HEK293T (cell line): ENCODE measurements around the gene ENDOD1.

Experiments used
- LEF1 ChIP-seq: fragments of 450-650 bp; IDR thresholded peaks from 2 replicates; pipeline ENCODE4 v1.6.1; 2017; ENCODE audit warnings: mild to moderate bottlenecking, borderline replicate concordance
- SP1 ChIP-seq: fragments of 450-650 bp; IDR thresholded peaks from 2 replicates; pipeline ENCODE4 v1.6.1; 2017

- no peak for TF ChIP-seq SP1
- TF ChIP-seq LEF1, result no peak
Observed at GRCh38 chr11:95104856-95105255, 15.2 kb downstream of the ENDOD1 start.
